ENCODE measurements around the gene GZMM.
"Not testable (repeated sequence)": the region's sequence is repeated elsewhere in the genome, so short reads cannot be mapped to it uniquely, and the experiment has no call there.

Gene GZMM

GRCh38 chr19:580274-580835 lies 36.5 kb downstream of the GZMM start:
- in situ Hi-C loops (cut with MboI; ENCODE audit: low sequenced_read_pairs): no loop called here

- in situ Hi-C loops (cut with MboI; ENCODE audit: low sequenced_read_pairs): no loop called here
These were observed 37.7 kb downstream of the GZMM start for GRCh38 chr19:581399-582111.

GRCh38 chr19:582497-583197 lies 38.8 kb downstream of the GZMM start:
- in situ Hi-C loops (cut with MboI; ENCODE audit: low sequenced_read_pairs): no loop called here

- in situ Hi-C loops (cut with MboI; ENCODE audit: low sequenced_read_pairs): no loop called here
These were observed 39.5 kb downstream of the GZMM start for GRCh38 chr19:583198-583967.

- in situ Hi-C loops (cut with MboI; ENCODE audit: low sequenced_read_pairs): no loop called here
These were observed 40.1 kb downstream of the GZMM start for GRCh38 chr19:583968-584239.

- in situ Hi-C loops (cut with MboI; ENCODE audit: low sequenced_read_pairs): no loop called here
These were observed 40.6 kb downstream of the GZMM start for GRCh38 chr19:584240-585001.

GRCh38 chr19:585146-585545 lies 41.3 kb downstream of the GZMM start:
- in situ Hi-C loops (cut with MboI; ENCODE audit: low sequenced_read_pairs): not testable (repeated sequence)

GRCh38 chr19:585551-586110 lies 41.8 kb downstream of the GZMM start:
- in situ Hi-C loops (cut with MboI; ENCODE audit: low sequenced_read_pairs): no loop called here

- in situ Hi-C loops (cut with MboI; ENCODE audit: low sequenced_read_pairs): no loop called here
These were observed 44.4 kb downstream of the GZMM start for GRCh38 chr19:588093-588740.

- in situ Hi-C loops (cut with MboI; ENCODE audit: low sequenced_read_pairs): no loop called here
These were observed 45.2 kb downstream of the GZMM start for GRCh38 chr19:588741-589692.

GRCh38 chr19:589693-590395 lies 46.0 kb downstream of the GZMM start, which contains the start of gene HCN2:
Gene HCN2, plus strand, starts transcription at chr19:589881. Its CDS starts 65 bp downstream, at chr19:589946.
- in situ Hi-C loops (cut with MboI; ENCODE audit: low sequenced_read_pairs): no loop called here

- in situ Hi-C loops (cut with MboI; ENCODE audit: low sequenced_read_pairs): no loop called here
These were observed 46.5 kb downstream of the GZMM start for GRCh38 chr19:590396-590745.

- in situ Hi-C loops (cut with MboI; ENCODE audit: low sequenced_read_pairs): no loop called here
These were observed 46.9 kb downstream of the GZMM start for GRCh38 chr19:590750-591098.

- in situ Hi-C loops (cut with MboI; ENCODE audit: low sequenced_read_pairs): no loop called here
These were observed 47.5 kb downstream of the GZMM start for GRCh38 chr19:591099-591958.

GRCh38 chr19:592101-592500 lies 48.2 kb downstream of the GZMM start:
- in situ Hi-C loops (cut with MboI; ENCODE audit: low sequenced_read_pairs): no loop called here

- in situ Hi-C loops (cut with MboI; ENCODE audit: low sequenced_read_pairs): no loop called here
These were observed 49.2 kb downstream of the GZMM start for GRCh38 chr19:593055-593454.

GRCh38 chr19:593505-593904 lies 49.7 kb downstream of the GZMM start:
- in situ Hi-C loops (cut with MboI; ENCODE audit: low sequenced_read_pairs): no loop called here

Data from HL-60/S4 treated with phorbol 12-myristate 13-acetate at 8.2 ng/mL for 4 days and 3 days (cell line).